Left lobe of liver (tissue), 2 donors: ENCODE measurements around the gene GOLT1A. TPM values are rescaled to one million over a fixed set of nuclear protein-coding genes. Genes with fewer than 3 reads are reported as not detected.

Experiments
- ATAC-seq: fragments of 200-7000 bp; cut with Tn5 transposase; one replicate; pipeline ENCODE4 v1.9.1; 2020; ENCODE audit warnings: mild to moderate bottlenecking, moderate library complexity
- DNase-seq: peaks from one replicate; pipeline ENCODE4 v3.0.0-alpha.2; 2020; ENCODE audit warnings: low spot score
- total RNA-seq: library from RNA; stranded (reverse); gene quantifications from one replicate; pipeline ENCODE4 v1.2.1, GENCODE V29; 2021
- donor health status: DM: no; HTN: no; CAD: no; lungs with moderate emphysema.
- donor health status: DM: no; HTN: yes; CAD: no.

Gene GOLT1A
- total RNA-seq, 1 donor from 2014 or later: 63.9 TPM

- no peak for ATAC-seq
- DNase-seq: no peak
Measured at GRCh38 chr1:204221271-204221670, 7.5 kb upstream of the GOLT1A start.

GRCh38 chr1:204219971-204220616 is 6.3 kb upstream of the GOLT1A start:
- peak; percentile 18 for ATAC-seq

GRCh38 chr1:204218552-204218951 is 4.8 kb upstream of the GOLT1A start:
- ATAC-seq: no peak
- no peak for DNase-seq

More at GRCh38 chr1:204219971-204220616, 6.3 kb upstream of the GOLT1A start:
- no peak for DNase-seq

- DNase-seq: no peak
- ATAC-seq: no peak
Measured at GRCh38 chr1:204217648-204218000, 3.8 kb upstream of the GOLT1A start.

- ATAC-seq: no peak
- no peak for DNase-seq
Measured at GRCh38 chr1:204216880-204217647, 3.3 kb upstream of the GOLT1A start.

- DNase-seq (no peak), ATAC-seq (no peak)
Measured at GRCh38 chr1:204216236-204216635, 2.4 kb upstream of the GOLT1A start.

GRCh38 chr1:204212715-204213114 is 1.1 kb downstream of the GOLT1A start:
- ATAC-seq: no peak
- DNase-seq: no peak

- ATAC-seq: no peak
Measured at GRCh38 chr1:204211046-204211445, 2.7 kb downstream of the GOLT1A start.

GRCh38 chr1:204207136-204207616 is 6.6 kb downstream of the GOLT1A start:
- DNase-seq: peak; percentile 73

More at GRCh38 chr1:204211046-204211445, 2.7 kb downstream of the GOLT1A start:
- no peak for DNase-seq

GRCh38 chr1:204206121-204206520 is 7.7 kb downstream of the GOLT1A start:
- DNase-seq: no peak
- peak; percentile 31 for ATAC-seq

More at GRCh38 chr1:204207136-204207616, 6.6 kb downstream of the GOLT1A start:
- ATAC-seq: peak; percentile 93

GRCh38 chr1:204205486-204205885 is 8.3 kb downstream of the GOLT1A start:
- ATAC-seq: no peak
- no peak for DNase-seq

GRCh38 chr1:204204944-204205343 is 8.8 kb downstream of the GOLT1A start:
- ATAC-seq (no peak), DNase-seq (no peak)

- ATAC-seq (no peak), DNase-seq (no peak)
Measured at GRCh38 chr1:204203206-204203767, 10.5 kb downstream of the GOLT1A start.

- no peak for DNase-seq
- ATAC-seq: no peak
Measured at GRCh38 chr1:204202481-204202880, 11.3 kb downstream of the GOLT1A start.

- DNase-seq (no peak), ATAC-seq (no peak)
Measured at GRCh38 chr1:204201348-204202040, 12.3 kb downstream of the GOLT1A start.

GRCh38 chr1:204199579-204199978 is 14.2 kb downstream of the GOLT1A start:
- ATAC-seq (peak; percentile 5), DNase-seq (no peak)

- no peak for DNase-seq
- no peak for ATAC-seq
Measured at GRCh38 chr1:204198348-204199340, 15.1 kb downstream of the GOLT1A start.

- ATAC-seq (peak; percentile 17), DNase-seq (no peak)
Measured at GRCh38 chr1:204197068-204197467, 16.7 kb downstream of the GOLT1A start.

GRCh38 chr1:204196068-204196795 is 17.6 kb downstream of the GOLT1A start, which contains the start of gene KISS1:
TSS of gene KISS1 (minus strand) at chr1:204196491. CDS start at chr1:204192876, 3,615 bp downstream.
- DNase-seq: no peak
- peak; percentile 54 for ATAC-seq
